Measurements from ENCODE around the gene GRPEL1. TPM values are rescaled to one million over a fixed set of nuclear protein-coding genes. Genes with fewer than 3 reads are reported as not detected.

GRPEL1 gene
- total and polyA plus RNA-seq, 4 donors: 9.8 to 98.1 (median 40.2) TPM

DNA sequence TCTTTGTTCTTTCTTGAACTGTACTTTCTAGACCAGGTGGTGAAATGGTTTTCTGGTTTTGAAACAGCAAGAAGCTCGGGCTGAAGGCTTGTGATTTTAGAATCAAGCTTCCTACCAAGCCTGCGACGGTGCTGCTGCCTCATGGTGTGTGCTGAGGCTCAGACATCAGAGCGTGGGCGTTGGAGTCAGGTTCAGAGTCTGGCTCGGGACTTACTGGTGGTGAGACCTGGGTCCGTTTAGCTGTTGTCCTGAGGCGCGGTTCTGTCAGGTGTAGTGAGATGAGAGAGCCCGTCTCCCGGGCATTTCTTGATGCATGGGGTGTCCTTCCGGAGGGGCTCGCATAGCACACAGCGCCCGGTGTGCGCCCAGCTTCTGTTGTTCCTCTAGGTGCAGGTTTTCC, 44.4 kb downstream of the GRPEL1 start:
- no peak overlapping the region for H3K9ac ChIP-seq (ENCODE audit: low read depth in 1 of 2, low read length in 2 of 2)
- 88% methylated on average over 16 of the region's 16 CpGs for WGBS
- DNase-seq (ENCODE audit: low spot score): no peak
- H3K27ac ChIP-seq (ENCODE audit: low read depth in 1 of 2, low read length in 2 of 2): no peak overlapping the region
- TF ChIP-seq FOXA2 (IDR thresholded peaks at IDR 0.05) (no peak), CTCF (IDR thresholded peaks at IDR 0.05; ENCODE audit: low read depth, low read length, missing input control) (no peak), HNF4G (IDR thresholded peaks at IDR 0.05) (no peak)
- no peak overlapping the region for H3K4me3 ChIP-seq (ENCODE audit: low read depth in 1 of 3, low read length in 3 of 3)
- no peaks in the 10 kb centered on the region for H3K9me3 ChIP-seq (ENCODE audit: control insufficient read depth in 4 of 4, low read length in 3 of 4)
- peaks cover 1 to 32% (median 14%) of the 10 kb centered on the region in 4 donors for H3K36me3 ChIP-seq (ENCODE audit: control insufficient read depth in 4 of 4, insufficient read depth in 3 of 4, low read depth in 1 of 4, low read length in 3 of 4)
- peaks cover 0 to 2% (median under 1%) of the 10 kb centered on the region in 4 donors for H3K4me1 ChIP-seq (ENCODE audit: control insufficient read depth in 4 of 4, insufficient read depth in 4 of 4, low read length in 3 of 4)
- H3K27me3 ChIP-seq (ENCODE audit: control insufficient read depth in 4 of 4, insufficient read depth in 4 of 4, low read length in 3 of 4): no peaks in the 10 kb centered on the region

GRCh38 chr4:7021930-7022664, 45.8 kb downstream of the GRPEL1 start:
- no peak for DNase-seq (ENCODE audit: low spot score)
- H3K36me3 ChIP-seq (ENCODE audit: control insufficient read depth in 4 of 4, insufficient read depth in 3 of 4, low read depth in 1 of 4, low read length in 3 of 4): peaks cover 1 to 32% (median 19%) of the 10 kb centered on the region in 4 donors
- no peak overlapping the region for H3K27ac ChIP-seq (ENCODE audit: low read depth in 1 of 2, low read length in 2 of 2)
- peaks cover 0 to 8% (median 0%) of the 10 kb centered on the region in 4 donors for H3K4me1 ChIP-seq (ENCODE audit: control insufficient read depth in 4 of 4, insufficient read depth in 4 of 4, low read length in 3 of 4)
- H3K9ac ChIP-seq (ENCODE audit: low read depth in 1 of 2, low read length in 2 of 2): no peak overlapping the region
- no peaks in the 10 kb centered on the region for H3K9me3 ChIP-seq (ENCODE audit: control insufficient read depth in 4 of 4, low read length in 3 of 4)
- 85% methylated on average over 13 of the region's 13 CpGs for WGBS
- H3K4me3 ChIP-seq (ENCODE audit: low read depth in 1 of 3, low read length in 3 of 3): no peak overlapping the region
- no peak for TF ChIP-seq RAD21 (IDR thresholded peaks at IDR 0.05)
- TF ChIP-seq FOXA1 (IDR thresholded peaks at IDR 0.05): no peak
- TF ChIP-seq ATF3 (IDR thresholded peaks at IDR 0.05): no peak
- TF ChIP-seq, protein P1, sequence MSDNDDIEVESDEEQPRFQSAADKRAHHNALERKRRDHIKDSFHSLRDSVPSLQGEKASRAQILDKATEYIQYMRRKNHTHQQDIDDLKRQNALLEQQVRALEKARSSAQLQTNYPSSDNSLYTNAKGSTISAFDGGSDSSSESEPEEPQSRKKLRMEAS (IDR thresholded peaks at IDR 0.05): no peak
- no peak for TF ChIP-seq JUND (IDR thresholded peaks at IDR 0.05)
- no peak for TF ChIP-seq YY1 (IDR thresholded peaks at IDR 0.05)
- TF ChIP-seq, protein P2, sequence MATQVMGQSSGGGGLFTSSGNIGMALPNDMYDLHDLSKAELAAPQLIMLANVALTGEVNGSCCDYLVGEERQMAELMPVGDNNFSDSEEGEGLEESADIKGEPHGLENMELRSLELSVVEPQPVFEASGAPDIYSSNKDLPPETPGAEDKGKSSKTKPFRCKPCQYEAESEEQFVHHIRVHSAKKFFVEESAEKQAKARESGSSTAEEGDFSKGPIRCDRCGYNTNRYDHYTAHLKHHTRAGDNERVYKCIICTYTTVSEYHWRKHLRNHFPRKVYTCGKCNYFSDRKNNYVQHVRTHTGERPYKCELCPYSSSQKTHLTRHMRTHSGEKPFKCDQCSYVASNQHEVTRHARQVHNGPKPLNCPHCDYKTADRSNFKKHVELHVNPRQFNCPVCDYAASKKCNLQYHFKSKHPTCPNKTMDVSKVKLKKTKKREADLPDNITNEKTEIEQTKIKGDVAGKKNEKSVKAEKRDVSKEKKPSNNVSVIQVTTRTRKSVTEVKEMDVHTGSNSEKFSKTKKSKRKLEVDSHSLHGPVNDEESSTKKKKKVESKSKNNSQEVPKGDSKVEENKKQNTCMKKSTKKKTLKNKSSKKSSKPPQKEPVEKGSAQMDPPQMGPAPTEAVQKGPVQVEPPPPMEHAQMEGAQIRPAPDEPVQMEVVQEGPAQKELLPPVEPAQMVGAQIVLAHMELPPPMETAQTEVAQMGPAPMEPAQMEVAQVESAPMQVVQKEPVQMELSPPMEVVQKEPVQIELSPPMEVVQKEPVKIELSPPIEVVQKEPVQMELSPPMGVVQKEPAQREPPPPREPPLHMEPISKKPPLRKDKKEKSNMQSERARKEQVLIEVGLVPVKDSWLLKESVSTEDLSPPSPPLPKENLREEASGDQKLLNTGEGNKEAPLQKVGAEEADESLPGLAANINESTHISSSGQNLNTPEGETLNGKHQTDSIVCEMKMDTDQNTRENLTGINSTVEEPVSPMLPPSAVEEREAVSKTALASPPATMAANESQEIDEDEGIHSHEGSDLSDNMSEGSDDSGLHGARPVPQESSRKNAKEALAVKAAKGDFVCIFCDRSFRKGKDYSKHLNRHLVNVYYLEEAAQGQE (IDR thresholded peaks at IDR 0.05): no peak
- no peak for TF ChIP-seq NR2F2 (IDR thresholded peaks at IDR 0.05)
- TF ChIP-seq RXRA (IDR thresholded peaks at IDR 0.05): no peak
- TF ChIP-seq TAF1 (conservative IDR thresholded peaks at IDR 0.05): no peak
- TF ChIP-seq SP1 (IDR thresholded peaks at IDR 0.05): no peak
- no peak for TF ChIP-seq HNF4G (IDR thresholded peaks at IDR 0.05)
- TF ChIP-seq FOXA2 (IDR thresholded peaks at IDR 0.05): no peak
- TF ChIP-seq CTCF (IDR thresholded peaks at IDR 0.05; ENCODE audit: low read depth, low read length, missing input control): no peak
- TF ChIP-seq EGR1 (IDR thresholded peaks at IDR 0.05; ENCODE audit: low read depth in 2 of 2): no peak
- TF ChIP-seq HNF4A (conservative IDR thresholded peaks at IDR 0.05): no peak
- TF ChIP-seq, protein P3, sequence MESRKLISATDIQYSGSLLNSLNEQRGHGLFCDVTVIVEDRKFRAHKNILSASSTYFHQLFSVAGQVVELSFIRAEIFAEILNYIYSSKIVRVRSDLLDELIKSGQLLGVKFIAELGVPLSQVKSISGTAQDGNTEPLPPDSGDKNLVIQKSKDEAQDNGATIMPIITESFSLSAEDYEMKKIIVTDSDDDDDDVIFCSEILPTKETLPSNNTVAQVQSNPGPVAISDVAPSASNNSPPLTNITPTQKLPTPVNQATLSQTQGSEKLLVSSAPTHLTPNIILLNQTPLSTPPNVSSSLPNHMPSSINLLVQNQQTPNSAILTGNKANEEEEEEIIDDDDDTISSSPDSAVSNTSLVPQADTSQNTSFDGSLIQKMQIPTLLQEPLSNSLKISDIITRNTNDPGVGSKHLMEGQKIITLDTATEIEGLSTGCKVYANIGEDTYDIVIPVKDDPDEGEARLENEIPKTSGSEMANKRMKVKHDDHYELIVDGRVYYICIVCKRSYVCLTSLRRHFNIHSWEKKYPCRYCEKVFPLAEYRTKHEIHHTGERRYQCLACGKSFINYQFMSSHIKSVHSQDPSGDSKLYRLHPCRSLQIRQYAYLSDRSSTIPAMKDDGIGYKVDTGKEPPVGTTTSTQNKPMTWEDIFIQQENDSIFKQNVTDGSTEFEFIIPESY (IDR thresholded peaks at IDR 0.05): no peak
- TF ChIP-seq GABPA (IDR thresholded peaks at IDR 0.05 in 1 of 2, conservative IDR thresholded peaks at IDR 0.05 in 1 of 2): no peak
- H3K27me3 ChIP-seq (ENCODE audit: control insufficient read depth in 4 of 4, insufficient read depth in 4 of 4, low read length in 3 of 4): no peaks in the 10 kb centered on the region
